ENCODE results near the gene MON1A.

MON1A gene

DNA sequence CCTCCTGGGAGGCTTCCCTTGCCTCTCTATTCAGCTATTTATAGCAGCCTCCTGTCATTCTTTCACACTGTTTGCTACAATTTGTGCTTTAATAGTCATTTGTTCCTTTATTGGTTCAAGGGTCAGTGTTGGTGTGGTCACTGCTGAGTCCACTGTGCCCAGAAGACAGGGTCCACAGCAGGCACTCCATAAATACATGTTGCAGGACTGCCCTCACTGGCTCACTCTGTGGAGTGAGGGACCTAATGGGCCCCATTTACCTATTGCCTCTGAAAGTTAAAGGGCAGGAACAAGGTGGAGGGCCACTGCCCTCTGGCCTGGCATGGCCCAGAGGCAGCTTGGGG, 42.7 kb downstream of the MON1A start:
- DNase-seq, result no peak

- DNase-seq, result no peak
These were observed 45.6 kb downstream of the MON1A start for GRCh38 chr3:49883998-49884397.

GRCh38 chr3:49882166-49882565, 47.4 kb downstream of the MON1A start:
- no peak for DNase-seq

DNA sequence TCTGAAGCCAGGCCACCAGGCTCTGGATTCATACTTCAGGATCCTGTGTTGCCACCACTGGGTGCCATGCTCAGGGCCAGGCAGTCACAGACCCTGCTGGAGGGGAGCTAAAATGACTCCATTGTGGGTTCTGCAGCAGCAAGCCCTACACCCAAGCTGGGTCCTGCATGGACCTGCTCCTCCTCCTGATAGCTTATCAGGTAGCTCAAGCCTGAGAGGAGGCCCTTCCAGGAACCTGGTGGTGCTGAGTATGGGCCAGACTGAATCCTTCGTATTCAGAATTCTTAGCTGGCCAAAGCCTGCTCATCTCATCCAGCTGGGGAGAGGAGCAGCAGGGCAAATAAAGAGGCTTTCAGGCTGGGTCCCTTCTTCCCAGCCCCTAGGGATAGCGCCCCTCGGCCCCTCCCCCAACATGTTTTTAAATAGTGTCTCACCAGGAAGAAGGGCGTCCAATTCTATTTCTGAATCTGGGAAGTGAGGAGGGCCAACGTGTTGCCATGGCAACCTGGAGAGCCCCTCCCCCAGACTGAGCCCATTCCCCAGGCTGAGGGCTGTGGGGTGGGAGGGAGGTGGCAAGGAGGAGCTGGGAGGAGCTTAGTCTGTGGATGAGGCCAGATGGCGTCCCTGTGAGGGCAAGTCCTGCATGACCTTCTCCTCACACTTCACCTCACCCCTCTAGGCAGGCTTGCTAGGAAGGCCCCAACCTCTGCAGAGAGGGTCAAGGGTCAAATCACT, 48.9 kb downstream of the MON1A start:
- no peak for DNase-seq

DNA sequence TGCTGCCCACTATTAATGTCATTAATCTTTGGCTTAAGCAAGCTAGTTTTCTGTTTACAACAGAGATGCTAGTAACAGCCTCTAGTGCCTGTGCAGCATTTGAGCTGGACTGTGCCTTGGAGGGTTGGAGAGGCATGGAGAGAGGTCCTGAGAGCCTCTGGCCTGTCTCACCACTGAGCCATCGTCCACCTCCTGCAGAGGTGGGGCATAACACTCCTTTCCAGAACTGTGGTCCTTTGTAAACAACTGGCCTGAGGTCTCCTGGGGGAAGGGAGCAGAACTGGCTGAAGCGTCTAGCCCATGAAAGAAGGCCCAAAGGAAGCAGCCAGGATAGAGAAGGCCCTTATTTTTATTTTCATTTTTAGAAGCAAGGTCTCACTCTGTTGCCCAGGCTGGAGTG, 49.9 kb downstream of the MON1A start:
- no peak for DNase-seq

GRCh38 chr3:49878686-49879085, 50.9 kb downstream of the MON1A start:
- no peak for DNase-seq

- no peak for DNase-seq
These were observed 51.9 kb downstream of the MON1A start for GRCh38 chr3:49877716-49878115.

GRCh38 chr3:49876567-49876966, 53.0 kb downstream of the MON1A start:
- DNase-seq, result no peak

- DNase-seq, result no peak
These were observed 56.0 kb downstream of the MON1A start for GRCh38 chr3:49873623-49874022.

DNA sequence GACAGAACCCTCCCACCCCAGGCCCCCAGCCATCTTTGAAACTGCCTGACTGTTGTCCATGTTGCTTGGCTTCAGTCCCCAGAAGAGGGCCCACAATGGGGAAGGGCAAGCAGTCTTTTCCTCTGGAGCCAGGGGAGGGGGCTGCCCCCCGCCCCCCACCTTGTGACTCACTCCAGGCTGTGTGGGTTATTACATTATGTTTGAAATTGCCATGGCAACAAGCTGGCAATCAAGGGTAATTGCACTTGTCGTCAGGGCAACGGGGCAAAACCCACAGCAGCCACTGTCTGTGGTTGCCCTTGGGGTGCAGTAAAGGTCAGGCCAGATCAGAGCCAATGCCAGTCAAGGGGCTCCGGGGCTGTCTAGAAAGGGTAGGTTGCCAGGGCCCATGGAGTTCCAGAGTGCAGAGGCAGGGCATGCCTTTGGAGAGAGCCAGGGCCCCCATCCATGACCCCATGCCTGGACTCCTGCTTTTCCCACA, 56.8 kb downstream of the MON1A start:
- DNase-seq, result no peak

- DNase-seq, result no peak
These were observed 58.0 kb downstream of the MON1A start for GRCh38 chr3:49871531-49872153.

DNA sequence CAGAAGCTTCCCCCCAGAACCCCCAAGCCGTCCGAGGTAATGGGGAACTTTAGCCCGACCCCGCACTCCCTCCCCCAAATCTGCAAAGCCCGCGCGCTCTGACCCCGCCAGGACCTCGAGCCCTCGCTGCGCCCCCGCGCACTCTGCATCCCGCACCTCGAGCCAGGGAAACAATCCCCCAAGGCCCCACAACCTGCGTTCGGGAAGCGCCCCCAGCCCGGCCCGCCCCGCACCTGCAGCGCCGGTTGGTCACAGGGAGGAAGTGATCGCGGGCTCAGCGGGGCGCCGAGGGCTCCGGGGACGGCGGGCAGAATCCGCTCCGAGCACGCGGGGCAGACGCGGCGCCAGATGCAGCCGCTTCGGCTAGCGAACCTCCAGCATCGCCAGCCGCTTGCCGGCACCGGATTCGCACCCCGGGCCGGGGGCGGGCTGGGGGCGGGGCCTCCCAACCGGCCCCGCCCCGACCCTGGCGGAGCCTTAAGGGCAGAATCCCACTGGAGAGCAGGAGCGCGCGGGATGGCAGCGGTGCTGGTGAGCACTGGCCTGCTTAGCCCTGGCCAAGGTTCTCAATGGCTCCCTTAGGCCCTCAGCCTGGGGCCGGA, 60.0 kb downstream of the MON1A start, which contains the start of gene CAMKV:
TSS of gene CAMKV (minus strand) at position 382 of the 602 bp plus-strand sequence. CDS start 7,518 bp downstream, outside the sequence.
- no peak for DNase-seq

- DNase-seq, result no peak
These were observed 60.6 kb downstream of the MON1A start for GRCh38 chr3:49868862-49869466.

GRCh38 chr3:49867871-49868321, 61.7 kb downstream of the MON1A start:
- no peak for DNase-seq

DNA sequence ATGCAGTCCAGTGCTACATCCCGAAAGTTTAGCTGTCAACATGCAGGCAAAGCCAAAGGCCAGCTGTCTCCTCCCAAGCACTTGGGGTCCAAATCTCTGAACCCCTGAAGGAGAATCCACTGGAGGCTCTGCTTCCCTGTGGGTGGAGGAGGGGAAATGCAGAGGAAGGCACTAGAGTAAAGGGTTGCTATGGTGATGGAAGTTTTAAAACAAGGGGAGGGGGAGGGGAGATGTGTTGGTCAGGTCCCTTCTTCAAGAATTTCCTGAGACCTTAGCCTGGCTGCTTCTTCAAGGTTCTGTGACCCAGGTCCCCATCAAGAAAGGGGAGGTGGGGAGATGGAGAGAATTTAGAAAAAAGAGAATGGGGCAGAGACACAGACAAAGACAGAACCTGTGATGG, 62.2 kb downstream of the MON1A start:
- DNase-seq, result no peak

GRCh38 chr3:49865198-49865784, 64.3 kb downstream of the MON1A start:
- DNase-seq, result no peak

DNA sequence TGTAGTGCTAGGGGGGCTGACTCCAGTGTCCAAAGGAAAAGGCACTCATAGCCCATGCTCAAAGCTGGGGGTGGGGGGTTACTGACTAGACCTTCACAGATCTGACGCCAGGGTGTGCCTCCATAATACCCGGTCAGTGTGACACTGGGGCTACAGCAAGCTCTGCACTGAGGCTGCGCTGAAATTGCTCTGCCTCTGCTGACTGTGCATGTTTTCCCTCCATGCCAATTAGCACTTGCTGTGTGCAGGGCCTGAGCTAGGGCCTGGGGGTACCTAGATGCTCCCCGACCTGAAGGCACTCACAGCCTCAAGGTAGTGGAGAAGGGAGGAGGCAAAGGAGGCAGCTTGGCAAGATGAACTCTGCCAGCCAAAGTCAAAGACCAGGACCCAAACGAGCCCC, 65.1 kb downstream of the MON1A start:
- DNase-seq, result no peak

DNA sequence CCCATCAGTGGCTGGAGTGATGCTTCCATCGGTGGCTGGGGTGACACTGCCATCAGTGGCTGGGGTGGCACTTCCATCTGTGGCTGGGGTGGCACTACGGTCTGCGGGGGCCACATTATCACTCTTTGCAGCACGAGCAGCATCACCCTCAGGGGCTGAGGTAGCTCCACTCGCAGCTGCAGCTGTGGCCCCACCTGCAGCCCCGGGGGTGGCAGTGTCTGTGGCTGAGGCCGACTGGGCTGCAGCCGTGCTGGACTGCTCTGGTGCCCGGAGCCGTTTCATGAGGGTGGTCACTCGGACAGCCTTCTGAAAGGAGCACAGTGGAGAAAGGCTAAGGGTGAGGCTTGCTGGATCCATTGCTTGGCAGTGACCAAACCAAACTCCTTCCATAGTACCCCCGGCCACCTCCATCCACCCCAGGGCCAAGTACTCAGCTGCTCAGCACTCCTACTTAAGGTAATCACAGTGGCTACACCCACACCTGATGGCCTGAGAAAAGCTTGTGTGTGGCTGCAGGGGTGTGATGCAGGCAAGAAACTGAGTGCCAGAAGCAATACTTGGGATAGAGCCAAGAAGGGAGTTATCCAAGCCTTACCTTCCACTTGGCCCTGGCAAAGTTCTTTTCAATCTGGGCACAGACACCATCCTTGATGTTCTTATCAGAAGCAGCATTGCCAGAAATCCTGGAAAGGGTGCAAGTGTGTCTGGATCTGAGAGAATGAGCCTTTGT, 69.9 kb downstream of the MON1A start:
- no peak for DNase-seq
